Neuronal stem cell (in vitro differentiated cells): ENCODE data around the gene PSMD2.

ENCODE experiments used
- DNase-seq: peaks from one replicate; pipeline ENCODE4 v3.0.0-alpha.2; 2013; ENCODE audit warnings: low spot score
- H2AFZ ChIP-seq: one replicate; pipeline ENCODE4 v1.6.1; 2013; ENCODE audit warnings: mild to moderate bottlenecking, low read length, inconsistent platforms
- H2AK5ac ChIP-seq: 2 replicates; pipeline ENCODE4 v1.6.1; 2013; ENCODE audit warnings: low read depth, mild to moderate bottlenecking, inconsistent platforms, low read length, moderate library complexity, mixed read lengths
- H2BK120ac ChIP-seq: 2 replicates; pipeline ENCODE4 v1.6.1; 2013; ENCODE audit warnings: low read depth, mild to moderate bottlenecking, inconsistent platforms, low read length, moderate library complexity, mixed read lengths
- H2BK12ac ChIP-seq: one replicate; pipeline ENCODE4 v1.6.1; 2013; ENCODE audit warnings: low read length, inconsistent platforms
- H2BK15ac ChIP-seq: 2 replicates; pipeline ENCODE4 v1.6.1; 2013; ENCODE audit warnings: mild to moderate bottlenecking, low read length, inconsistent platforms, mixed read lengths
- H2BK5ac ChIP-seq: one replicate; pipeline ENCODE4 v1.6.1; 2013; ENCODE audit warnings: inconsistent platforms, mild to moderate bottlenecking, low read length, moderate library complexity
- H3K14ac ChIP-seq: one replicate; pipeline ENCODE4 v1.6.1; 2013; ENCODE audit warnings: low read length, inconsistent platforms
- H3K18ac ChIP-seq: 2 replicates; pipeline ENCODE4 v1.6.1; 2013; ENCODE audit warnings: low read length, inconsistent platforms
- H3K23ac ChIP-seq: 2 replicates; pipeline ENCODE4 v1.6.1; 2013; ENCODE audit warnings: low read depth, mild to moderate bottlenecking, mixed read lengths, low read length, inconsistent platforms; ENCODE audit not compliant: poor library complexity
- H3K27ac ChIP-seq: replicated peaks from 3 replicates; pipeline ENCODE4 v1.5.1; 2013; ENCODE audit warnings: low read length, inconsistent platforms
- H3K27me3 ChIP-seq, 3 experiments: 2 replicates each; pipeline ENCODE4 v1.6.1; 2013; ENCODE audit warnings: low read length in 3 of 3, mild to moderate bottlenecking in 2 of 3, inconsistent platforms in 1 of 3, low read depth in 1 of 3, mixed read lengths in 1 of 3, moderate library complexity in 1 of 3; ENCODE audit not compliant: control insufficient read depth in 3 of 3, insufficient read depth in 3 of 3
- H3K36me3 ChIP-seq, 2 donors: replicated peaks in 1 of 2; 2 replicates each; pipeline ENCODE4 v1.6.1; 2013; ENCODE audit warnings: low read length in 2 of 2; ENCODE audit not compliant: control insufficient read depth in 2 of 2, insufficient read depth in 2 of 2
- H3K4ac ChIP-seq: 2 replicates; pipeline ENCODE4 v1.6.1; 2013; ENCODE audit warnings: inconsistent platforms, mild to moderate bottlenecking, low read length, moderate library complexity
- H3K4me1 ChIP-seq, 2 donors: 1 replicate in 1 of 2; 2 replicates in 1 of 2; pipeline ENCODE4 v1.6.1; 2013; ENCODE audit warnings: low read length in 2 of 2, low read depth in 1 of 2; ENCODE audit not compliant: control insufficient read depth in 2 of 2, insufficient read depth in 1 of 2
- H3K4me2 ChIP-seq: one replicate; pipeline ENCODE4 v1.6.1; 2013; ENCODE audit warnings: mild to moderate bottlenecking, low read length, inconsistent platforms; ENCODE audit not compliant: insufficient read depth, poor library complexity, severe bottlenecking
- H3K4me3 ChIP-seq, 2 donors: 2 replicates each; pipeline ENCODE4 v1.5.1; 2013; ENCODE audit warnings: low read length in 2 of 2, mild to moderate bottlenecking in 2 of 2, inconsistent platforms in 1 of 2, moderate library complexity in 1 of 2
- H3K79me1 ChIP-seq: one replicate; pipeline ENCODE4 v1.6.1; 2013; ENCODE audit warnings: low read depth, mild to moderate bottlenecking, inconsistent platforms, low read length, moderate library complexity
- H3K9ac ChIP-seq: one replicate; pipeline ENCODE4 v1.6.1; 2013; ENCODE audit warnings: mild to moderate bottlenecking, low read depth, low read length, inconsistent platforms; ENCODE audit not compliant: poor library complexity
- H3K9me3 ChIP-seq, 2 donors: replicated peaks in 1 of 2; 2 replicates each; pipeline versions ENCODE3 to v1.6.1; 2013; ENCODE audit warnings: low read length in 2 of 2, mild to moderate bottlenecking in 2 of 2, inconsistent platforms in 1 of 2, low read depth in 1 of 2, mixed read lengths in 1 of 2, moderate library complexity in 1 of 2; ENCODE audit not compliant: control insufficient read depth in 2 of 2, insufficient read depth in 1 of 2
- H4K8ac ChIP-seq: one replicate; pipeline ENCODE4 v1.6.1; 2013; ENCODE audit warnings: low read depth, mild to moderate bottlenecking, inconsistent platforms, low read length, moderate library complexity
- H4K91ac ChIP-seq: one replicate; pipeline ENCODE4 v1.6.1; 2013; ENCODE audit warnings: low read length, low read depth, mild to moderate bottlenecking, inconsistent platforms; ENCODE audit not compliant: poor library complexity
- WGBS, 2 donors: extraction: QIAGEN DNeasy Blood & Tissue Kit; methylation state at CpG; one replicate each; pipeline ENCODE4 v1.1.7; 2013; ENCODE audit warnings: missing lambda C conversion rate in 2 of 2, mixed read lengths in 1 of 2; ENCODE audit not compliant: insufficient read length in 2 of 2, insufficient replicate concordance in 1 of 2; ENCODE audit errors: extremely low coverage in 2 of 2; 5-methylcytosine and 5-hydroxymethylcytosine counted together

PSMD2 gene

DNA sequence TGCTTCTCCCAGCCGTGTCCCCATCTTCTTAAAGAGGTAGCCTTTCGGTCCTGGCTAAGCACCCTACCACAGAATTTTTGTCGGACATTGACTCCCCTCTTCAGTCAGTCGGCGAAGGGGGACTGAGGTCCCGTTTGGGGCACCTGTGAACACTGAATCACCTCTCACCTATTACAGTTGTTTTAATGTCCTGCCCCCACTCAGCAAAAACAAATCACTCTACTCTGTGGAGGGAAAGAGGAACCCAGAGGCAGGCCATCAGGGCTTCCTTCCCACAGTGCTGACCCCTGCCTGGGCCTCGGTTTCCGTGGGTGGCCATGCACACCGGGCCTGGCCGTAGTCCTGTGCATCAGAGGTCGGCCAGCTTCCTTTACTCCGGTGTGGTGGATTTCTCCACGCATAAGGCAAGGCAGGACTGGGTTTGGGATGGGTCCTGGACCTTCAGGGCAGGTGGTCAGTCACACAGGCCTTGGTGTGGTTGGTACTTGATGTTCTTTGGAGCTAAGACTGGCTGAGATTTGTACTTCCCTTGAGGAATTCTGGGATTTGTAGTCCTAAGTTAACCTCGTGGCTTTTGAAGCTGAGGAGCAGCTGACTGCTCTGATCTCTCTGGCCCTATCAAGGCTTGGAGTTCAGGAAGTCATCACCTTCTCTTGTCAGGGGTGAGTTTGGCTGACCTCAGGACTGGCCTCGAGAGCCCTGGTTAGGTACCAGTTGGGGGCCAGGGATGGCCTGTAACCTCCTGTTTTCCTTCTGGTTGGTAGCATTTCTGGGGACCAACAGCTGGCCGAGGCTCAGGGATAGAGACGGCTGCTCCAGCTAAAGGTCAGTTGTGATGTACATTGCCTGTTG, 37.7 kb downstream of the PSMD2 start:
- H4K91ac ChIP-seq = no peak overlapping the region
- H2BK120ac ChIP-seq = peak overlapping the region; percentile 35

GRCh38 chr3:184337399-184337714, 38.3 kb downstream of the PSMD2 start, which contains the start of gene FAM131A:
Gene FAM131A (plus strand): TSS chr3:184337600. CDS start chr3:184337631, 31 bp downstream.
- Histone ChIP-seq H4K91ac (no peak within 1 kb of the TSS), H3K9me3 (no peaks in the 10 kb centered on the region), H3K14ac (peak within 1 kb of the TSS; percentile 77), H3K27me3 (no peaks in the 10 kb centered on the region), H3K23ac (no peak within 1 kb of the TSS), H4K8ac (no peak within 1 kb of the TSS), H3K9ac (peak within 1 kb of the TSS; percentile 82), H3K27ac (peak within 1 kb of the TSS; percentile 86), H2AFZ (peak within 1 kb of the TSS; percentile 81), H3K79me1 (peaks cover 5% of the 10 kb centered on the region), H3K4me2 (peak within 1 kb of the TSS; percentile 78), H2BK12ac (no peak within 1 kb of the TSS), H2BK5ac (peak within 1 kb of the TSS; percentile 67), H2AK5ac (peak within 1 kb of the TSS; percentile 86), H3K36me3 (peaks cover 31 to 39% of the 10 kb centered on the region in 2 donors), H3K4me1 (peaks cover 20 to 31% of the 10 kb centered on the region in 2 donors), H3K18ac (peak within 1 kb of the TSS; percentile 86), H3K4me3 (peak within 1 kb of the TSS; percentile 60 to 91), H2BK120ac (no peak within 1 kb of the TSS), H2BK15ac (peak within 1 kb of the TSS; percentile 40), H3K4ac (peak within 1 kb of the TSS; percentile 26)
- WGBS, 2 donors = no CpG with 5 or more reads among the region's 6 CpGs
- no peak for DNase-seq

More for the DNA sequence above, 37.7 kb downstream of the PSMD2 start:
- no CpG with 5 or more reads among the region's 17 CpGs for WGBS, 2 donors
- Histone ChIP-seq H2BK15ac (peak overlapping the region; percentile 40), H3K79me1 (peaks cover 5% of the 10 kb centered on the region), H2BK5ac (peak overlapping the region; percentile 67), H3K4me2 (peak overlapping the region; percentile 78), H3K36me3 (peaks cover 34 to 41% of the 10 kb centered on the region in 2 donors), H3K14ac (peak overlapping the region; percentile 77), H3K18ac (peak overlapping the region; percentile 86), H3K23ac (no peak overlapping the region), H3K4me3 (peak overlapping the region; percentile 60 to 91), H3K27ac (peak overlapping the region; percentile 86), H3K4ac (peak overlapping the region; percentile 26), H3K9me3 (no peaks in the 10 kb centered on the region), H2BK12ac (no peak overlapping the region), H4K8ac (no peak overlapping the region), H2AFZ (peak overlapping the region; percentile 87), H3K9ac (peak overlapping the region; percentile 82), H2AK5ac (peak overlapping the region; percentile 86), H3K4me1 (peaks cover 20 to 31% of the 10 kb centered on the region in 2 donors), H3K27me3 (no peaks in the 10 kb centered on the region)
- DNase-seq = no peak

GRCh38 chr3:184337981-184338380, 38.9 kb downstream of the PSMD2 start:
- Histone ChIP-seq H3K14ac (no peak overlapping the region), H4K8ac (no peak overlapping the region), H2AFZ (peak overlapping the region; percentile 81), H2BK120ac (no peak overlapping the region), H3K79me1 (peaks cover 5% of the 10 kb centered on the region), H3K9ac (no peak overlapping the region), H3K23ac (no peak overlapping the region), H3K27ac (peak overlapping the region; percentile 10), H3K4ac (no peak overlapping the region), H3K18ac (no peak overlapping the region), H2BK5ac (no peak overlapping the region), H2BK12ac (no peak overlapping the region), H3K4me2 (no peak overlapping the region), H2BK15ac (no peak overlapping the region), H3K9me3 (no peaks in the 10 kb centered on the region), H3K27me3 (no peaks in the 10 kb centered on the region), H4K91ac (no peak overlapping the region), H3K36me3 (peaks cover 30 to 39% of the 10 kb centered on the region in 2 donors), H2AK5ac (no peak overlapping the region), H3K4me3 (no peak overlapping the region), H3K4me1 (peaks cover 20 to 31% of the 10 kb centered on the region in 2 donors)
- no peak for DNase-seq
- WGBS, 2 donors = no CpG with 5 or more reads among the region's 7 CpGs

DNA sequence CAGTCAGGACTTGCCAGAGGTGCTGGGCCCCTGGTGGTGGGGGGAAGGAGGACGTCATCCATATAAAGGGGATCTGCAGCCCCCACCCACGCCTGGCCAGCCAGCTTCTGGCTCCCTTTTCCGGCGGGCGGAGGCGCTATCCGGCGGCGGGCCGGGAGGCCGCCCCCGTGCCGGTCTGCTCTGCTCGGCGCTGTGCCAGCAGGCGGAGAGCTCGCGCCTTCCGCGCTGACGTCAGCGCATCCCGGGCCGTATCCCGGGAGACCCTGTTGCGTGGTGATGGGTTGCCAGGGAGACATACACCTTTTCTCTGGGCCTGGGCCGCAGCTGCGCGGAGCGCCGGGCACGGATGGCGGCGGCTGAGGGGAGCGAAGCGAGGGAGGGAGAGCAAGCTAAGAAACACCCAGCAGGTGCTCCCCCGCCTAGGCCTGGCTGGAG, 39.5 kb downstream of the PSMD2 start:
- peak overlapping the region; percentile 37 for H3K4me2 ChIP-seq
- H2BK12ac ChIP-seq = no peak overlapping the region
- H2BK120ac ChIP-seq = no peak overlapping the region
- peak overlapping the region; percentile 27 to 31 for H3K4me3 ChIP-seq
- peaks cover 20 to 31% of the 10 kb centered on the region in 2 donors for H3K4me1 ChIP-seq
- no peak overlapping the region for H3K14ac ChIP-seq
- no CpG with 5 or more reads among the region's 37 CpGs for WGBS, 2 donors
- H2AFZ ChIP-seq = peak overlapping the region; percentile 81
- H4K8ac ChIP-seq = no peak overlapping the region
- H3K27me3 ChIP-seq = no peaks in the 10 kb centered on the region
- H2BK15ac ChIP-seq = no peak overlapping the region
- peaks cover 30 to 39% of the 10 kb centered on the region in 2 donors for H3K36me3 ChIP-seq
- H2AK5ac ChIP-seq = no peak overlapping the region
- peak; percentile 88 for DNase-seq
- peak overlapping the region; percentile 66 for H3K9ac ChIP-seq
- no peaks in the 10 kb centered on the region for H3K9me3 ChIP-seq
- H3K4ac ChIP-seq = no peak overlapping the region
- no peak overlapping the region for H3K18ac ChIP-seq
- H3K27ac ChIP-seq = peak overlapping the region; percentile 10
- H2BK5ac ChIP-seq = no peak overlapping the region
- peaks cover 5% of the 10 kb centered on the region for H3K79me1 ChIP-seq
- H4K91ac ChIP-seq = no peak overlapping the region
- H3K23ac ChIP-seq = no peak overlapping the region
